Activated CD4-positive, alpha-beta T cell treated with anti-CD3 and anti-CD28 coated beads, Interleukin-2, Interleukin-4, amounts not matched to agents 100 ng/mL and 50 ng/mL, durations not matched to agents 16 hours and 8 hours (primary cell): ENCODE measurements around the gene MMP25.

Experiments
- DNase-seq: peaks from one replicate; pipeline ENCODE4 v3.0.0-alpha.2; 2020; ENCODE audit warnings: low spot score

Gene MMP25

GRCh38 chr16:3017794-3018506 lies 28.4 kb upstream of the MMP25 start, which contains the start of gene CLDN6:
Gene CLDN6, minus strand, starts transcription at chr16:3018183. Its CDS starts 2,162 bp downstream, at chr16:3016021.
- no peak for DNase-seq

DNA sequence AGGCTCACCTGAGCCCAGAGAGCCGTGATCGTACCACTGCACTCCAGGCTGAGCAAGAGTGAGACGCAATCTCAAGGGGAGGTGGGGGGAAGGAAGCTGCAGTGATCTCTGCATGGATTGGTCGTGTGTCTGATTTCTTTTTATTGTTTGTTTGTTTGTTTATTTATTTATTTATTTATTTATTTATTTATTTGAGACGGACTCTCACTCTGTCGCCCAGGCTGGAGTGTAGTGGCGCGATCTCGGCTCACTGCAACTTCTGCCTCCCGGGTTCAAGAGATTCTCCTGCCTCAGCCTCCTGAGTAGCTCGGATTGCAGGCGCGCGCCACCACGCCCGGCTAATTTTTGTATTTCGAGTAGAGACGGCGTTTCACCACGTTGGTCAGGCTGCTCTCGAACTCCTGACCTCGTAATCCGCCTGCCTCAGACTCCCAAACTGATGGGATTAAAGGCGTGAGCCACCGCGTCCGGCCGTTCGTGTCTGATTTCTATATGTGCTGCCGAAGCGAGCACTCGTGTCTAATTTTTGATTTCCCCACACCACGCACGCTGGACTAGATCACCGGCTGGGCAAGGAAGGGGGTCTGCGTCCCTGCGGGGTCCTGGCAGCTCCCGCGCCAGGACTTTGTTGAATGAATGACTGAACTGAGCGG lies 26.6 kb upstream of the MMP25 start:
- DNase-seq = no peak

DNA sequence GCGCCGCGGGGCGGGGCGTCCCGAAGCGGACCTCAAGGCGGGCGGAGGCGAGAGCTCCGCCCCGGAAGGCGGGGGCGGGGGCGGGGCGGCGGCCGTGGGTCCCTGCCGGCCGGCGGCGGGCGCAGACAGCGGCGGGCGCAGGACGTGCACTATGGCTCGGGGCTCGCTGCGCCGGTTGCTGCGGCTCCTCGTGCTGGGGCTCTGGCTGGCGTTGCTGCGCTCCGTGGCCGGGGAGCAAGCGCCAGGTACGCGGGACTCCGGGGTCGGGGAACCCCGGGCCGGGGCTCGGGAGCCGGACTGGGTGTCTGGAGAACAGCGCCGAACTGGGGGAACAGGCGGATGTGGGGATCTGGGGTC lies 26.1 kb upstream of the MMP25 start, which contains the start of gene TNFRSF12A:
Gene TNFRSF12A (plus strand): TSS at position 122 of the 357 bp plus-strand sequence. CDS start 30 bp downstream, at position 152.
- peak; percentile 76 for DNase-seq

- DNase-seq = peak; percentile 22
These were observed 25.5 kb upstream of the MMP25 start for GRCh38 chr16:3020604-3021448.

GRCh38 chr16:3021449-3022207 lies 24.7 kb upstream of the MMP25 start:
- DNase-seq = peak; percentile 67

DNA sequence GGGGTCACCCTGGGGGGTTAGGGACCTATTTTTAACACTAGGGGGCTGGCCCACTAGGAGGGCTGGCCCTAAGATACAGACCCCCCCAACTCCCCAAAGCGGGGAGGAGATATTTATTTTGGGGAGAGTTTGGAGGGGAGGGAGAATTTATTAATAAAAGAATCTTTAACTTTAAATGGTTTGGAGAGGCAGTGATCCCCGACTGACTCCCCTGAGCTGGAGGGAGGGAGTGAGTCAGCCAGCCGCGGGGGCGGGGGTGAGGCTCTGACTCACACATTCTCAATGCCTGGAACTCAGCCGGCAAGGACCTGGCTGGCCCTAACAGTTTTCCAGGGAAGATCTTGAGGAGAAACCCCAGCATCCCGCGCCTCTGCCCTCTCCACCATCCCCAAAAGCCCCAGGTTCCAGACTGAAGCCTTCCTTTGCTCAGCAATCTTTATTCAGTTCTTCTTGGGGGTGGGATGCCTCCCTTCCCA lies 24.1 kb upstream of the MMP25 start:
- DNase-seq = peak; percentile 83

DNA sequence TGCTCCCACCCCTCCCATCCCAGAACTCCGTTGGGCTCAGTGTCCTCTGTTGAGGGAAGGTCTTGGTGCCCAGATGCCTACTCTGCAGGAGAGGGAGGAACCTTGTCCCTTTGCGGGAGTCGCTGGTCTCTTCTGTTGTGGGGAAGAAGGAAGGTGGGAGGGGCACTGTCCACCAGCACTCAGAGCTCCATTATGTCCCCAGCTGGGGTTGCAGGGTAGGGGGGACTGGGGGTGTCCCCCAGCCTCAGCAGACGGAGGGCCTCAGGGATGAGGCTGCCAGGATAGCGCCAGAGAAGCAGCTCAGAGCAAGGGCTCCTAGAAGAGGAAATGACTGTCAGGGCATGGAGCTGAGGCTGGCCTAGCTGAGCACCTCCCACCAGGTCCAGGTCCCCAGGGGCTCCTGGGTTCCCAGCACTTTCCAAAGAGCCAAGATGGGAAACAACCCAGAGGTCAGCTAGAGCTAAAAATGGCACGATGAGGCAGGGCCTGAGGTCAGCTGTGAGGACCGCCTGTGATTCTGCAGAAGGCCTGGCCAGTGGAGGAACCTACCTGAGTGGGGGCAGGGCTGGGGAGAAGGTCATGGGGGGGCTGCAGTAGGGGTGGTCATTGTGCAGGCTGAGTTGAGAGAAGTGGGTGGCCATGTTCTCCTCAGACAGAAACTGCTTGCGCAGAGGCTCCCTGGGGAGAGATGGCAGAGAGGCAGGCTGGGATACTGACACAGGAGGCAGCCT lies 23.5 kb upstream of the MMP25 start:
- no peak for DNase-seq

DNA sequence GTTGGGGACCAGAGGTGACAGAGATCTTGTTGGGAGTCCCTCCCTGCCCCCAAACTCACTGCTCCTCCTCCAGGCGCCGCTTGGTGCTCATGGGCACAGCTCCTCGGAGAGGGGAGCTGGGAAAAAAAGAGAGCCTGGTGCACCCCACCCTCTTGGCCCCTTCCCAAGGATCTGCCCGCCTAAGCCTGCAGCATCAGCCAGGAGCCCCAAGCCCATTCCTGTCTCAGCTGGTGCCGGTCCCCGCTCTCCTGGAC lies 23.0 kb upstream of the MMP25 start:
- DNase-seq = no peak

DNA sequence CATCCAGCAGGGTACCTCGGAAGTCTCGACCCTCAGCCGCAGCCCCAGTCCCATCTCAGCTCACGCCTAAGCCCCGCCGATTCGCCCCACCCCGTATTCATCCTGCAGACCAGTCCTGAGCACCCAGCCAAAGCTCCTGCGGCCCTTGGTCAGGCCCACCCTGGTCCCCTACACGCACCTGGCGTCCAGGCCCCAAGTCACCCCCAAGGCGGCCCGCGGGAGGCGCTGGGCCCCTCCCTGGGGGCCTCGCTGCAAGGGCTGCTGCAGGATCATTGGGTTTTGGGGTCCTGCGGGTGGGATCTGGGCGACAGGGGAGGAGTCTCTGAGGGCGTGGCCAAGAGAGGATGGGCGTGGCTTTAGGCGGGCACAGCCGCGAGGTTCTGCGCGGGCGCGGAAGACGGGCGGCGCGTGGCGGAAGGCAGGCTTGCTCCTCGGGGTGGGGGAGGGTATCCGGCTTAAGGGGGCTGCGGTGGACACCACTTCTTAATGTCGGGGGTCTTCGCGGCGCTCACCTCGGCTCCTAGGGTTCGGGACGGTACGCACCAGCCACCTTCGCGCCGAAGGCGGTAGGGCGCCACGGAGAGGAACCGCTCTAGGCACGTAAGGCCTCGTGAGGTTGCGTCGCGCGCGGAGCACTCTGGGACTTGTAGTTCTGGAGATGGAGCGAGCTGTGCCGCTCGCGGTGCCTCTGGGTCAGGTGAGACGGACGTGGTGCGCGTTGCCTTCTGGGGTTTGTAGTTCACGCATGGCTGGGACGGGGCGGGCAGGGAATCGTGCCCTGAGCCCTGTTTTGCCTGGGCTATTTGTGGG lies 22.5 kb upstream of the MMP25 start, which contains the start of the genes HCFC1R1 and THOC6:
Gene HCFC1R1 (minus strand): TSS at position 274 of the 810 bp plus-strand sequence. CDS start 1 bp downstream, at position 273.
Gene THOC6 (plus strand): TSS at position 367 of the 810 bp plus-strand sequence. CDS start 292 bp downstream, at position 659.
- DNase-seq = peak; percentile 98

DNA sequence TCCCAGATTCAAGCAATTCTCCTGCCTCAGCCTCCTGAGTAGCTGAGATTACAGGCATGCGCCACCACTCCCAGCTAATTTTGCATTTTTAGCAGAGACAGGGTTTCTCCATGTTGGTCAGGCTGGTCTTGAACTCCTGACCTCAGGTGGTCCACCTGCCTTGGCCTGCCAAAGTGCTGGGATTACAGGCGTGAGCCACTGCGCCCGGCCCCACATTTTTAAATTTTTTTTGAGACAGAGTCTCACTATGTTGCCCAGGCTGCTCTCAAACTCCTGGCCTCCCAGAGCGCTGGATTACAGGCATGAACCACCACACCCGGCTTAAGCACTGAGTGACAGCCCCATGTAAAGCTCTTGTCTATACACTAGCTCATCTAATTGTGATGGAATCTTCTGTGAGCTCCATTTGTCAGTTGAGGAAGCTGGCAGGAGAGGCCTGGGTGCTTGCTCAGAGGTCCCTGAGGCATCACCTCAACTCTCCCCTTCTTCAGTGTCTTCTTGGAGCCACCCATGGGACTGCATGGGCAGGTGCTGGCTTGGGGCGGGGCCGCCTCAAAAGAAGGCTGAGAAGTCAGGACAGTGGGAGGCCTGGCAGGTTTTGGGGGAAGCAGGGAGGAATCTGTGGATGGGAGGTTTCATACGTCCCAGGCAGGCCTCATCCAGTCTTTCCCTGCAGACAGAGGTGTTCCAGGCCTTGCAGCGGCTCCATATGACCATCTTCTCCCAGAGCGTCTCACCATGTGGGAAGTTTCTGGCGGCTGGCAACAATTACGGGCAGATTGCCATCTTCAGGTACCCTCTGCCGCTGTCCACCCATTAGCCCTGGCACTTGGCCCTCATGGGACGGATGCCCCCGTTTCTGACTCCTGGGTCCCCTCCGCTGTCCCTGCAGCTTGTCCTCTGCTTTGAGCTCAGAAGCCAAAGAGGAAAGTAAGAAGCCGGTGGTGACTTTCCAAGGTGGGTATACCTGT lies 21.0 kb upstream of the MMP25 start:
- DNase-seq = no peak

GRCh38 chr16:3026003-3026378 lies 20.4 kb upstream of the MMP25 start:
- DNase-seq = no peak

- no peak for DNase-seq
These were observed 19.5 kb upstream of the MMP25 start for GRCh38 chr16:3026609-3027488.

DNA sequence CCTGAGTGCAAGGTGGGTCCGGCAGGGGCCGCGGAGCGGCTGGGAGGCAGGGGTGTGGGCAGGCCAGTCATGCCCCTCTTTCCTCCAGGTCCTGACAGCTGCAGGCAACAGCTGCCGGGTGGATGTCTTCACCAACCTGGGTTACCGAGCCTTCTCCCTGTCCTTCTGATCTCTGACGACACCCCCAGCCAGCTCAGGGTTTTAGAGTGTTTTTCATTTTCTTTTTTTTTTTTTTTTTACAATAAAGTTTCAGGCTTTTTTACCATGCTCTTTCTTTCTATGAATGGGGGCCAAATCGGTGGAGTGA lies 18.9 kb upstream of the MMP25 start:
- no peak for DNase-seq

DNA sequence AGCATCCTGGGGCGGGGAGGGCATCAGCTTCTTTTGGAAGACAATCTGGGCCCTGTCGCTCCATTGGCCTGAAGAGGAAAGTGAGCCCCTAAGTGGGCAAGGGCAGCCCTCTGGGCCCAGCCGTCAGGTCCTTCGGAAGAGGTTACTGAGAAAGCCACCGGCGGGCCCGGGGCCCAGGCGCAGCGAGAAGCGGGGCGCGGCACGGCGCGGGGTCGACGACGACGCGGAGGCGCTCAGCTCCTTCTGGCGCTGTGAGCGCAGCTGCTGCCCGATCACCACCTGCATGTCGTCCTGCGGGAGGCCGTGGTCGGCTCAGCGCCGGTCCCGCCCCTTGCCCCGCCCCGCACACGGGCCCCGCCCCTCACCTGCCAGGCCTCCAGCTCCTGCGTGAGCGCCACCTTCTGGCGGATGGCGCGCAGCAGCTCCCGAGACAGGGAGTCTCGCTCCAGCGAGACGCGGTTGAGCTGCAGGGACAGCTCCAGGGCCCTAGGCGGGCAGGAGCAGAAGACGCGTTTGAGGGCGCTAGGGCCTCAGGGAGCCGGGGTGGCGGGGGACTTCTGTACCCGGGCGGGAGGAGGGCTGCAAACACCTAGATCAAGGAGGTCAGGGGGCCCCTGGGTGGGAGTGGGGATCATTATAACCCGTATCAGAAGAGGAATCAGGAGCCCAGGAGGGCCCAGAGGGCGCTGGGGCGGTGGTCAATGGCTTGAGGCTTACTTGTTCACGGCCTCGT lies 18.2 kb upstream of the MMP25 start:
- DNase-seq = peak; percentile 93

DNA sequence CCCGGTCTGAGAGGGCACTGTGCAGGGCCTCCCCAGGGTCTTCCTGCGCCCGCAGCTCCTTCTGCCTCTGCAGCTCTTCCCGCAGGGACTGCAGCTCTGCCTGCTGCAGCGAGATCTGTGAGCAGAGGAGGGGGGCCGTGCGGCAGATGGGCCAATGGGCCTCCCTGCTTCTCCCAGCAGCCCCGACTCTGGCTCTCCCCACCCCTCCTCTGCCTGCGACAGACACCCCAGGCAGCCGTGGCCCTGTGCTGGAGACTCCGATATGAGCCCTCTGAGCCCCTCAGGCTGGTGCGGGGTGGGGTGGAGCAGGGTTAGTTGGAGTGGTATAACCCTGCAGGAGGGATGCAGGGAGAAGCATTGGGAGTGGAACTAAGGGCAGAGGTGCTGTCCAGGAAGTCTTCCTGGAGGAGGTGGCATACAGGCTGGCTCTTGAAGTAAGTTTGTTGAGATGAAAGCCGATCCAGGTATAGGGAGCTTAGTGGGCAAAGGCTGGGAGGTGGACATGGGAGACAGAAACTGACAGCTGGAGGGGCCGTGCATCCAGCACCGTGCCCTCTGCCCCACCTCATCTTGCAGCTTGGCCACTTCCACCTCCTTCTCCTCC lies 17.5 kb upstream of the MMP25 start:
- DNase-seq = no peak

GRCh38 chr16:3029491-3030221 lies 16.7 kb upstream of the MMP25 start:
- peak; percentile 55 for DNase-seq
